ENCODE results near the gene TBCA. TPM values are rescaled to one million over a fixed set of nuclear protein-coding genes. Genes with fewer than 3 reads are reported as not detected.

Gene TBCA
- total RNA-seq, 1 experiment from 2014 or later = 119 TPM

DNA sequence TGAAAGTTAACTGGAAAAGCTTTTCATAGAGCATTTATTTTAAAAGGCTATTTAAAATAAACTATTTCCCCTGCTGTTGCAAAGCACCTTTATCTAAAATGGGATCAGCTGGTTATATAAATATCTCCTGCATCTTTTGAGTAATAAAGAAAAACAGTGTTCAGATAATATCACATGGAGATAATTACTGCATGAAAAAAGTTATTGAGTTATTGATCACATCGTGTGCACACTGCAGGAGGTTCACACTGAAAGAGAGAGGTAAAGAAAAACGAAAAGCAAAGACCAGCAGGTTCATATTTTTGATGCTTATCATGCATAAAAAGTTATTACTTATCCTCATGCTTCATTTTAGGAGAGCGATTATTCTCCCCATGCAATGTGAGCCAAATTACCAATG is 82.2 kb downstream of the TBCA start:
- Histone ChIP-seq H3K4me1 (ENCODE audit: insufficient read depth, low read length) (no peaks in the 10 kb centered on the region), H3K9ac (ENCODE audit: low read length) (no peak overlapping the region), H2AFZ (ENCODE audit: low read length) (no peak overlapping the region), H3K9me3 (ENCODE audit: low read length) (no peaks in the 10 kb centered on the region), H4K20me1 (ENCODE audit: low read length) (no peaks in the 10 kb centered on the region), H3K27me3 (ENCODE audit: low read length) (no peaks in the 10 kb centered on the region), H3K9me2 (replicated peaks; ENCODE audit: low read length) (no peaks in the 10 kb centered on the region), H3K4me2 (ENCODE audit: low read length) (no peak overlapping the region), H3K27ac (ENCODE audit: low read length) (no peak overlapping the region), H3F3A (ENCODE audit: low read length, unreplicated experiment) (no peaks in the 10 kb centered on the region), H3K4me3 (ENCODE audit: low read length) (no peak overlapping the region), H3K36me3 (ENCODE audit: low read depth, low read length) (peaks cover 11% of the 10 kb centered on the region; the same call in 1 of the 2 replicates), H3K79me2 (ENCODE audit: low read length) (peaks cover 31% of the 10 kb centered on the region)
- intact Hi-C loops (cut with micrococcal nuclease) = no loop called here
- no peak for DNase-seq
- POLR2A ChIA-PET (ENCODE audit: unreplicated experiment) = no interaction called here
- TF ChIP-seq EZH2 (IDR thresholded peaks at IDR 0.05; ENCODE audit: low read length, unreplicated experiment) (no peak), EZH2phosphoT487 (IDR thresholded peaks at IDR 0.05; ENCODE audit: borderline replicate concordance, low read length) (no peak)
- TF ChIP-seq, protein P1, sequence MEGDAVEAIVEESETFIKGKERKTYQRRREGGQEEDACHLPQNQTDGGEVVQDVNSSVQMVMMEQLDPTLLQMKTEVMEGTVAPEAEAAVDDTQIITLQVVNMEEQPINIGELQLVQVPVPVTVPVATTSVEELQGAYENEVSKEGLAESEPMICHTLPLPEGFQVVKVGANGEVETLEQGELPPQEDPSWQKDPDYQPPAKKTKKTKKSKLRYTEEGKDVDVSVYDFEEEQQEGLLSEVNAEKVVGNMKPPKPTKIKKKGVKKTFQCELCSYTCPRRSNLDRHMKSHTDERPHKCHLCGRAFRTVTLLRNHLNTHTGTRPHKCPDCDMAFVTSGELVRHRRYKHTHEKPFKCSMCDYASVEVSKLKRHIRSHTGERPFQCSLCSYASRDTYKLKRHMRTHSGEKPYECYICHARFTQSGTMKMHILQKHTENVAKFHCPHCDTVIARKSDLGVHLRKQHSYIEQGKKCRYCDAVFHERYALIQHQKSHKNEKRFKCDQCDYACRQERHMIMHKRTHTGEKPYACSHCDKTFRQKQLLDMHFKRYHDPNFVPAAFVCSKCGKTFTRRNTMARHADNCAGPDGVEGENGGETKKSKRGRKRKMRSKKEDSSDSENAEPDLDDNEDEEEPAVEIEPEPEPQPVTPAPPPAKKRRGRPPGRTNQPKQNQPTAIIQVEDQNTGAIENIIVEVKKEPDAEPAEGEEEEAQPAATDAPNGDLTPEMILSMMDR (conservative IDR thresholded peaks at IDR 0.05; ENCODE audit: low read depth, low read length) = no peak
- ATAC-seq = no peak
- CTCF ChIA-PET = no interaction called here
- BruUV-seq (replicated peaks) = no TSS peak

DNA sequence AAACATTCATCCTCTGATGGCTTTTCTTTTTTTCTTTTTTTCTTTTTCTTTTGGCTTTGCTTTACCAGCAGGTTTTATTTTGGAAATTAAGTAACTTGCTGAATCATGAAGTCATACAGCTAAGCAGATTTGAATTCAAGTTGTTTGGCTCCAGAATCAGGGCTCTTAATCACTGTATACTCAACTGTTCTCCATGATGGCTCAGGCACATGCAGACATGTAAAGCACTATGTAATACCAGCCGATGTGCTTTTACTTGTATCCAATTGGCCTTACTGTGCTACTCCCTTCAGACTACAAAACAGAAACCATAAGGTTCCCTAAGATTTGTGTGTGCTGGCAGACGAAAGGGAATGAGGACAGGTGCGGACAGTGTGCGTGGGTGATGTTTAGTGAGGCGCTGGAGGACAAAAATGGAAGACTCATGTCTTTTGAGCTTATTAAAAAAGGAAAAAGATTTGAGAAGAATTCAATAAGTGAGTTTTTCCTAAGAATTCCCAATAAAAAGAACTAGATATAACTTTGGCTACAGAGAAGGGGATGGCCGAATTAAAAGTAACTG is 92.9 kb downstream of the TBCA start:
- no peak for ATAC-seq
- BruUV-seq (replicated peaks) = no TSS peak
- H3K4me2 ChIP-seq (ENCODE audit: low read length) = no peak overlapping the region
- no peaks in the 10 kb centered on the region for H3K36me3 ChIP-seq (ENCODE audit: low read depth, low read length)
- POLR2A ChIA-PET (ENCODE audit: unreplicated experiment) = no interaction called here
- H3K79me2 ChIP-seq (ENCODE audit: low read length) = no peaks in the 10 kb centered on the region
- no peaks in the 10 kb centered on the region for H3F3A ChIP-seq (ENCODE audit: low read length, unreplicated experiment)
- no peak for DNase-seq
- no peaks in the 10 kb centered on the region for H3K9me3 ChIP-seq (ENCODE audit: low read length)
- intact Hi-C loops (cut with micrococcal nuclease) = no loop called here
- H3K27me3 ChIP-seq (ENCODE audit: low read length) = no peaks in the 10 kb centered on the region
- H4K20me1 ChIP-seq (ENCODE audit: low read length) = no peaks in the 10 kb centered on the region
- H3K27ac ChIP-seq (ENCODE audit: low read length) = no peak overlapping the region
- TF ChIP-seq, protein P1 (conservative IDR thresholded peaks at IDR 0.05; ENCODE audit: low read depth, low read length) = no peak
- TF ChIP-seq EZH2phosphoT487 (IDR thresholded peaks at IDR 0.05; ENCODE audit: borderline replicate concordance, low read length) (no peak), EZH2 (IDR thresholded peaks at IDR 0.05; ENCODE audit: low read length, unreplicated experiment) (no peak)
- peaks cover 4% of the 10 kb centered on the region; the same call in 1 of the 2 replicates for H3K4me1 ChIP-seq (ENCODE audit: insufficient read depth, low read length)
- no peak overlapping the region for H2AFZ ChIP-seq (ENCODE audit: low read length)
- CTCF ChIA-PET = no interaction called here
- no peak overlapping the region for H3K9ac ChIP-seq (ENCODE audit: low read length)
- no peak overlapping the region for H3K4me3 ChIP-seq (ENCODE audit: low read length)
- no peaks in the 10 kb centered on the region for H3K9me2 ChIP-seq (replicated peaks; ENCODE audit: low read length)

DNA sequence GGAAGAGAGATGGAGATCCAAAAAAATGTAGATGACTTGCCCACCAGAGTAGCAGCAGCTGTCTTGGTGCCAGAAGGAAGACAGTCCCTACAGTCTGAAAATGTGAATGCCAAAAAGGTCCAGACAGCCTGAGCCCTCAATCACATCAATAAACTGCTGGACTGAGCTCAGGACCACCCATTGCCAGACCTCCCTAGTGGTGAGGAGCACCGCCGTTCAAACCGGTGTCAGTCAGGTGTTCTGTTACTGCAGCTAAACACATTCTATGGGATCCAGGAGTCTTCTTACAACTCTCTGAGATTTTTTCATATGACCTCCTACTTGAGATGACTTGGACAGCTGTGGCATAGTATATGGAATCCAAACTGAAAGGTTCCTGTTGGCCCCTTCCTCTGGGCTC is 105.6 kb downstream of the TBCA start:
- no TSS peak for BruUV-seq (replicated peaks)
- H3K9ac ChIP-seq (ENCODE audit: low read length) = no peak overlapping the region
- intact Hi-C loops (cut with micrococcal nuclease) = no loop called here

More for the DNA sequence above, 105.6 kb downstream of the TBCA start:
- ATAC-seq (no peak), DNase-seq (no peak)
- ChIA-PET POLR2A (ENCODE audit: unreplicated experiment) (no interaction called here), CTCF (no interaction called here)
- Histone ChIP-seq H3F3A (ENCODE audit: low read length, unreplicated experiment) (no peaks in the 10 kb centered on the region), H3K27me3 (ENCODE audit: low read length) (peaks cover 9% of the 10 kb centered on the region; the same call in 1 of the 2 replicates), H3K9me2 (replicated peaks; ENCODE audit: low read length) (no peaks in the 10 kb centered on the region), H3K4me2 (ENCODE audit: low read length) (no peak overlapping the region), H3K27ac (ENCODE audit: low read length) (no peak overlapping the region), H3K9me3 (ENCODE audit: low read length) (no peaks in the 10 kb centered on the region), H3K4me3 (ENCODE audit: low read length) (no peak overlapping the region), H3K79me2 (ENCODE audit: low read length) (no peaks in the 10 kb centered on the region), H4K20me1 (ENCODE audit: low read length) (no peaks in the 10 kb centered on the region), H3K4me1 (ENCODE audit: insufficient read depth, low read length) (no peaks in the 10 kb centered on the region), H2AFZ (ENCODE audit: low read length) (no peak overlapping the region), H3K36me3 (ENCODE audit: low read depth, low read length) (no peaks in the 10 kb centered on the region)
- no peak for TF ChIP-seq EZH2 (IDR thresholded peaks at IDR 0.05; ENCODE audit: low read length, unreplicated experiment)
- TF ChIP-seq EZH2phosphoT487 (IDR thresholded peaks at IDR 0.05; ENCODE audit: borderline replicate concordance, low read length) = no peak
- TF ChIP-seq, protein P1 (conservative IDR thresholded peaks at IDR 0.05; ENCODE audit: low read depth, low read length) = no peak
